Thoracic aorta (tissue), 2 donors: ENCODE data around the gene LRP1B. TPM values are rescaled to one million over a fixed set of nuclear protein-coding genes. Genes with fewer than 3 reads are reported as not detected.

Experiments used
- ATAC-seq: fragments of 150-250 bp; one replicate; pipeline ENCODE4 v1.8.0; 2017; ENCODE audit warnings: low read depth; ENCODE audit not compliant: insufficient number of reproducible peaks, low FRiP score
- DNase-seq: peaks from one replicate; pipeline ENCODE4 v3.0.0-alpha.2; 2020; ENCODE audit warnings: low spot score
- H3K27ac ChIP-seq, 2 donors: fragments of 200-600 bp; sonication (generic); 1 replicate in 1 of 2; 2 replicates in 1 of 2; pipeline ENCODE4 v1.5.1; 2016; ENCODE audit warnings: mild to moderate bottlenecking in 2 of 2, moderate library complexity in 2 of 2
- H3K27me3 ChIP-seq: fragments of 200-600 bp; sonication (generic); replicated peaks from 2 replicates; pipeline ENCODE4 v1.6.0; 2016; ENCODE audit warnings: mild to moderate bottlenecking; ENCODE audit not compliant: insufficient read depth
- H3K36me3 ChIP-seq: fragments of 200-600 bp; sonication (generic); one replicate; pipeline ENCODE4 v1.5.1; 2016
- H3K4me1 ChIP-seq, 2 donors: fragments of 200-600 bp; sonication (generic); 1 replicate in 1 of 2; 2 replicates in 1 of 2; pipeline versions ENCODE4 v1.5.1 to v1.6.0; 2016; ENCODE audit warnings: low read depth in 2 of 2, mild to moderate bottlenecking in 1 of 2; ENCODE audit not compliant: control insufficient read depth in 1 of 2
- H3K4me3 ChIP-seq: fragments of 200-600 bp; sonication (generic); 2 replicates; pipeline ENCODE4 v1.5.1; 2016; ENCODE audit warnings: mild to moderate bottlenecking
- H3K9me3 ChIP-seq: fragments of 200-600 bp; sonication (generic); 2 replicates; pipeline ENCODE4 v1.5.1; 2016
- CTCF ChIP-seq: fragments of 200-600 bp; sonication (generic); IDR thresholded peaks from one replicate; pipeline ENCODE4 v1.5.1; 2019; ENCODE audit warnings: antibody characterized with exemption
- total RNA-seq, 2 donors: library from RNA; depleted of rRNA; stranded (reverse); fragments of >200 nt; gene quantifications; one replicate each; pipeline versions ENCODE4 v1.1.0 to v1.2.3, GENCODE V29; 2016

LRP1B gene
- total RNA-seq, 2 donors from 2014 or later: 0.27 to 0.28 TPM

- Histone ChIP-seq H3K4me3 (no peak overlapping the region), H3K36me3 (no peaks in the 10 kb centered on the region), H3K9me3 (no peaks in the 10 kb centered on the region), H3K4me1 (no peaks in the 10 kb centered on the region), H3K27me3 (no peaks in the 10 kb centered on the region), H3K27ac (no peak overlapping the region)
- ATAC-seq (no peak), DNase-seq (no peak)
- TF ChIP-seq CTCF: no peak
Observed at GRCh38 chr2:140262908-140263307, 1867.9 kb downstream of the LRP1B start.

GRCh38 chr2:140257692-140258300 lies 1873.0 kb downstream of the LRP1B start:
- no peak overlapping the region for H3K27ac ChIP-seq
- no peaks in the 10 kb centered on the region for H3K36me3 ChIP-seq
- no peak for ATAC-seq
- H3K9me3 ChIP-seq: no peaks in the 10 kb centered on the region
- H3K4me3 ChIP-seq: no peak overlapping the region
- no peak for TF ChIP-seq CTCF
- DNase-seq: no peak
- no peaks in the 10 kb centered on the region for H3K4me1 ChIP-seq
- H3K27me3 ChIP-seq: no peaks in the 10 kb centered on the region

GRCh38 chr2:140256080-140256479 lies 1874.7 kb downstream of the LRP1B start:
- no peak overlapping the region for H3K27ac ChIP-seq
- H3K9me3 ChIP-seq: no peaks in the 10 kb centered on the region
- no peaks in the 10 kb centered on the region for H3K27me3 ChIP-seq
- DNase-seq (no peak), ATAC-seq (no peak)
- H3K36me3 ChIP-seq: no peaks in the 10 kb centered on the region
- H3K4me1 ChIP-seq: no peaks in the 10 kb centered on the region
- H3K4me3 ChIP-seq: no peak overlapping the region
- no peak for TF ChIP-seq CTCF

GRCh38 chr2:140249821-140250220 lies 1881.0 kb downstream of the LRP1B start:
- H3K4me3 ChIP-seq: no peak overlapping the region
- no peaks in the 10 kb centered on the region for H3K9me3 ChIP-seq
- DNase-seq (no peak), ATAC-seq (no peak)
- peaks cover 9 to 10% of the 10 kb centered on the region in 2 donors for H3K4me1 ChIP-seq
- H3K36me3 ChIP-seq: no peaks in the 10 kb centered on the region
- H3K27ac ChIP-seq: no peak overlapping the region
- no peaks in the 10 kb centered on the region for H3K27me3 ChIP-seq
- no peak for TF ChIP-seq CTCF

GRCh38 chr2:140248623-140249022 lies 1882.2 kb downstream of the LRP1B start:
- no peaks in the 10 kb centered on the region for H3K9me3 ChIP-seq
- H3K27ac ChIP-seq: no peak overlapping the region
- ATAC-seq (no peak), DNase-seq (no peak)
- H3K4me3 ChIP-seq: no peak overlapping the region
- H3K4me1 ChIP-seq: peaks cover 9 to 10% of the 10 kb centered on the region in 2 donors
- no peaks in the 10 kb centered on the region for H3K36me3 ChIP-seq
- no peaks in the 10 kb centered on the region for H3K27me3 ChIP-seq
- no peak for TF ChIP-seq CTCF
